SK-N-SH treated with all-trans-retinoic acid at 6 μM for 48 hours (cell line): ENCODE results near the gene DEPP1.

Experiments
- ARNTL ChIP-seq: fragments of 450-650 bp; formaldehyde crosslinking; IDR thresholded peaks from 2 replicates; pipeline ENCODE4 v1.5.0; 2020; ENCODE audit warnings: low read depth, mild to moderate bottlenecking, moderate library complexity, borderline replicate concordance
- BACH2 ChIP-seq: fragments of 250-450 bp; sonication (Bioruptor Pico); IDR thresholded peaks from 2 replicates; pipeline ENCODE4 v1.9.0; 2021; ENCODE audit warnings: mild to moderate bottlenecking, borderline replicate concordance
- CSRNP3 ChIP-seq: fragments of 250-450 bp; sonication (Bioruptor Pico); IDR thresholded peaks from 2 replicates; pipeline ENCODE4 v1.5.1; 2021; ENCODE audit warnings: mild to moderate bottlenecking, moderate library complexity
- ISL1 ChIP-seq: fragments of 250-450 bp; sonication (Bioruptor Pico); IDR thresholded peaks from 2 replicates; pipeline ENCODE4 v2.1.2; 2022; ENCODE audit warnings: mild to moderate bottlenecking, moderate library complexity
- TCF4 ChIP-seq: fragments of 250-450 bp; sonication (Bioruptor Pico); IDR thresholded peaks from 2 replicates; pipeline ENCODE4 v1.8.0; 2021; ENCODE audit warnings: mild to moderate bottlenecking, moderate library complexity, borderline replicate concordance
- TOX ChIP-seq: fragments of 250-450 bp; sonication (Bioruptor Pico); IDR thresholded peaks from 2 replicates; pipeline ENCODE4 v1.8.0; 2021; ENCODE audit warnings: mild to moderate bottlenecking, moderate library complexity, borderline replicate concordance
- TSHZ2 ChIP-seq: fragments of 250-450 bp; sonication (Bioruptor Pico); IDR thresholded peaks from 2 replicates; pipeline ENCODE4 v1.5.0; 2020; ENCODE audit warnings: mild to moderate bottlenecking, moderate library complexity
- ZFP3 ChIP-seq: fragments of 250-450 bp; sonication (Bioruptor Pico); IDR thresholded peaks from 2 replicates; pipeline ENCODE4 v1.5.0; 2020; ENCODE audit warnings: mild to moderate bottlenecking, moderate library complexity
- TF ChIP-seq, protein P1 (sequence below): fragments of 250-450 bp; sonication (Bioruptor Pico); IDR thresholded peaks from 2 replicates; pipeline ENCODE4 v1.8.0; 2020; ENCODE audit warnings: mild to moderate bottlenecking, moderate library complexity, borderline replicate concordance

- no peak for TF ChIP-seq CSRNP3 (CRISPR knock-in tag)
- no peak for TF ChIP-seq TSHZ2 (CRISPR knock-in tag)
- TF ChIP-seq, protein P1, sequence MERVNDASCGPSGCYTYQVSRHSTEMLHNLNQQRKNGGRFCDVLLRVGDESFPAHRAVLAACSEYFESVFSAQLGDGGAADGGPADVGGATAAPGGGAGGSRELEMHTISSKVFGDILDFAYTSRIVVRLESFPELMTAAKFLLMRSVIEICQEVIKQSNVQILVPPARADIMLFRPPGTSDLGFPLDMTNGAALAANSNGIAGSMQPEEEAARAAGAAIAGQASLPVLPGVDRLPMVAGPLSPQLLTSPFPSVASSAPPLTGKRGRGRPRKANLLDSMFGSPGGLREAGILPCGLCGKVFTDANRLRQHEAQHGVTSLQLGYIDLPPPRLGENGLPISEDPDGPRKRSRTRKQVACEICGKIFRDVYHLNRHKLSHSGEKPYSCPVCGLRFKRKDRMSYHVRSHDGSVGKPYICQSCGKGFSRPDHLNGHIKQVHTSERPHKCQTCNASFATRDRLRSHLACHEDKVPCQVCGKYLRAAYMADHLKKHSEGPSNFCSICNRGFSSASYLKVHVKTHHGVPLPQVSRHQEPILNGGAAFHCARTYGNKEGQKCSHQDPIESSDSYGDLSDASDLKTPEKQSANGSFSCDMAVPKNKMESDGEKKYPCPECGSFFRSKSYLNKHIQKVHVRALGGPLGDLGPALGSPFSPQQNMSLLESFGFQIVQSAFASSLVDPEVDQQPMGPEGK (CRISPR knock-in tag): no peak
- no peak for TF ChIP-seq ZFP3
- TF ChIP-seq ARNTL (CRISPR knock-in tag): no peak
- no peak for TF ChIP-seq ISL1 (CRISPR knock-in tag)
- TF ChIP-seq BACH2 (CRISPR knock-in tag): no peak
- no peak for TF ChIP-seq TCF4
- no peak for TF ChIP-seq TOX (CRISPR knock-in tag)
Observed at GRCh38 chr10:44976352-44977198, 2.0 kb downstream of the DEPP1 start.
